Measurements from ENCODE around the gene KCNQ2.
"Not testable (repeated sequence)": the region's sequence is repeated elsewhere in the genome, so short reads cannot be mapped to it uniquely, and the experiment has no call there.

The KCNQ2 gene

DNA sequence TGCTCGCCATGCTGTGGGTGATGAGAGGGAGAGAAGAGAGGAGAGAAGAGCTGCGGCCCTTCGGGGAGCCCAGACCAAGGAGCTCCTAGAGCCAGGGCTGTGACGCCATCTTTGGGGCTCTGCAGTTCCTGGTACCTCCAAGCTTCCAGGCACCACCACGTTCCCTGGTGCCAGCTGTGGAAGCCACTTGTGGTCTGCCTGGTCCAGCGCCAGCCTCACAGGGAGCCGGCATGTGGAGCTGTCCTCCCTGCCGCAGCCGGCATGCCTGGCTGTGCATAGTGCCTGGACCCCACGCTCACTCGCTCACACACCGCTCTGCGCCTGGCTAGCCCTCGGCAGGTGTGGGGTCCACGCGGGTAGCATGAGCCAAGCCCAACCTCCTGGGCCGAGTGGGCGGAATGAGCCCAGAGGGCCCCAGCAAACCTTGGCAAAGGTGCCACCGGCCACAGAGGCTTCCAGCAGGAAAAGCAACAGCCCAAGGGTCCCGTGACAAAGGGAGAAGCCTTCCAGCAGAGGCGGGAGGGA is 92.0 kb downstream of the KCNQ2 start:
- FAIRE-seq: no peak

- not testable (repeated sequence) for FAIRE-seq
These were observed 92.6 kb downstream of the KCNQ2 start for GRCh38 chr20:63379872-63380271.

DNA sequence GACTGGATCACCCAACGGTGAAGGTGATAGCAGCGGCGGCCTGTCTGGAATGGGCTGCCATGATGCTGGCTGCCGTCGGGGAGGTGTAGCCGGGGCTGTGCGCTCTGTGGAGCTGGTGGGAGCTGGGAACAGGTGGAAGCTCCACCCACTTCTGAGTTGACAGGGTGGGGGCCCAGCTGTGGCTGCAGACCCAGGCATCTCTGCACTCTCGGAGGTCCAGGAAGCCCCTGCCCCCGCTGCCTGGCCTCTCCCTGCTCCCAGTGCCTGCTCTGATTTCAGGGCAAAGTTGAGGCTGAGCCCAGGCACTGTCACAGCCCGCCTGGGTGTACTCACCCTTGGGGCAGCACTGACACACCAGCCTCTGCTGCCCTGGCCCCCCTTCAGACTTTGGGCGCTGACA is 93.2 kb downstream of the KCNQ2 start:
- FAIRE-seq: no peak

GRCh38 chr20:63378626-63379025 is 93.8 kb downstream of the KCNQ2 start:
- FAIRE-seq: no peak

DNA sequence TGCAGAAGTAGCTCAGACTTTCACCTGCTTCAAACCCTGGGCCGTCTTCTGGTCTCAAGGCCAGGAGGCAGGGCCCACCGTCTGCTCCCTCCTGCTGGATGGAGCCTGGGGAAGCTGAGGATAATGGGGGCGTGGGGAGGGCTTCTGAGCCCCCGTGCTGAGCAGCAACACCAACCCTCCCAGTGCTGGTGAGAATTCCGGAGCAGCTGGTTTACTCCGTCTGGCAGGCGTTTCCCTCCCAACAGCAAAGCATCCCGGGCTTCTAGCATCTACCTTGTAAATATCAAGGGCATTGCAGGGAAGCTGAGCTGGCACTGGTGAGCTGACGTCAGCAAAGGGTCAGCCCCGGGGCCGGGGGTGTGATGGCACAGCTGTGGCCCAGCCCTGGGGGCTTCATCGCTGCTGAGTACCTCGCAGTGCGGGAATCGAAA is 94.5 kb downstream of the KCNQ2 start:
- FAIRE-seq: no peak

DNA sequence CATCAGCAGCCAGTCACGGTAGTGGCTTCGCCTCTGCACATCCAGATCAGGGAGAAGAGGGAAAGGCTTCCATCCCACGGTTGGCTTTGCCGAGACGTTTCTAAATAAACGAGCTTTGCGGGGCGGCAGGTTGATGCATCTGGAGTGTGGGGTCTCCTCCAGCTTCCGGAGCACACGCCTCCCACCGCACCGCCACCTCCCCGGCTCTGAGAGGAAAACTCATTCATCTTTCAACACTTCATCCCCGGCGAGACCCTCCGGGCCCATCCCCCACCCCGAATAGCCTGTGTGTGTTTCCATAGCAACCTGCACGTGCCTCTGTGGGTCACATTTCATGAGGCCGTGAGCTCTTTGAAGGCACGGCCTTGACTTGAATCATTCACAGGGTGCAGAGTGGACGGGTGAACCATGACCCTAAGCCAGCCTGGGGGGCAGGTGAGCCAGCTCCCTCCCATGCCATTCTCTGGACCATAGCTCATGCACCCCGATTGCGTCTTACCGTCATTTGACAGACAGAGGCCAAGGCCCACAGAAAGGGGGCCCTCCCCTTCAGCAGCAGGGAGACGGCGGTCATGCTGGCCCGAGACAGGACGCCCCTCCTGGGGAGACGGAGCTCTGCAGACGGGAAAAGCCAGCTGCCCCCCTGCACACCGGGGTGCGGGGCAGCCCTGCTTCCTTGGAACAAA is 95.1 kb downstream of the KCNQ2 start:
- no peak for FAIRE-seq

GRCh38 chr20:63376283-63377250 is 95.9 kb downstream of the KCNQ2 start:
- no peak for FAIRE-seq

- no peak for FAIRE-seq
These were observed 97.0 kb downstream of the KCNQ2 start for GRCh38 chr20:63375438-63375837.

DNA sequence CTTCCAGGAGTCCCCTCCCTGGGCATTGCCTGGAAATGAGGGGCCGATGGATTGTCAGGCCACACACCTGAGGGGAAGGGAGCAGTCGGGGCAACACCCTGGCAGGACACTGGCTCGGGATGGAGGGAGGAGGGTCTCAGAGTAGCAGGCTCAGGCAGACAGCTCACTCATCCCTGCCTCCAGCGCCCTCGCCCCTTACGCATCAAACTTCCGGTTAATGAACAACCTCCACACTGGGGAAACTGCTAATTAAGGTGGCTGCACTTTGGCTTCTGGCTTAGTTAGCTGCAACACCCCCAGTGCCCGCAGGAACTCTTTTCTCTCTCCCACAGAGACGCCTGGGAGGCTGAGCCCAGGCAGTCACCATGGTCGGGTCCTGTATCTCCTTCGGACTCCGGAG is 98.0 kb downstream of the KCNQ2 start:
- no peak for FAIRE-seq

GRCh38 chr20:63373996-63374395 is 98.5 kb downstream of the KCNQ2 start:
- no peak for FAIRE-seq

DNA sequence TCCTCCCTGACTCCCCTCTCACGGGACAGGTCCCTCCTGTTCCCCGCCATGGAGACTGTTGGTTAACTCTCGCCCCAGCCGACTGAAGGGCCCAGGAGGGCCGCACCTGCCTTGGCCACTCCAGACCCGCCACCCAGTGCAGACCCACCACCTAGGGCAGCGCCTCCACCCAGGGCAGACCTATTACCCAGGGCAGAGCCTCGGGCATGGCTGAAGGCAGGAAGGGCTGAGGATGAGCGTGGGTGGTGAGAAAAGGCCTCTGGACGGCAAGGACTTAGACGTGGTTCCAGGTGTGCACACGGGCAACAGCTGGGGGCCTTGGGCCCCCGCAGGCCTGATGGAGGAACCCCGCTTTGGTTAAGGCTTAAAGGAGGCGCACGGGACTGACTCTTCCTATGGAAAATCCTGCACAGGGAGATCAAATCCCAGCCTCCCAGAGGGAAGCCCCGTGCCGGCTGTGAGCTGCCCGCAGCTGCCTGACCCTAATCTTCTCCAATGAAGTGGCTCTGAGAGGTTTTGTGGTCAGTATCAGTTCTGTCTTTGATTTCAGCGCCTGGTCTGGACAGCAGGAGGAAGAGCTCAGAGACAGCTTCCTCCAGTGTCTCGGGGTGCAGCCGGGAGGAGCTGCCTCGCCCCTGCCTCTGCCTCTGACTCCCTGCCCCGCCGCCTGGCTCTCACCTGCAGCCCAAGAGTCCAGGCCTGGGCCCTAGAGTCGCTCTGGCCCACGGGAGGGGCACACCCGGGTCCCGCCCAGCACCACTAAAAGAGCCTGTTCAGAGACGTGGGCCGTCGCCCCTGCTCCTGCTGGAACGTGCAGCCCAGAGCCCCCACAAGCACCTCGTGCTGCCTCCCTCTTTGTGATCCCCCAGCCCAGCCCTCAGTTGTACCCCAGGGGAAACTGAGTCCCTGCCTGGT is 99.2 kb downstream of the KCNQ2 start:
- FAIRE-seq: no peak

DNA sequence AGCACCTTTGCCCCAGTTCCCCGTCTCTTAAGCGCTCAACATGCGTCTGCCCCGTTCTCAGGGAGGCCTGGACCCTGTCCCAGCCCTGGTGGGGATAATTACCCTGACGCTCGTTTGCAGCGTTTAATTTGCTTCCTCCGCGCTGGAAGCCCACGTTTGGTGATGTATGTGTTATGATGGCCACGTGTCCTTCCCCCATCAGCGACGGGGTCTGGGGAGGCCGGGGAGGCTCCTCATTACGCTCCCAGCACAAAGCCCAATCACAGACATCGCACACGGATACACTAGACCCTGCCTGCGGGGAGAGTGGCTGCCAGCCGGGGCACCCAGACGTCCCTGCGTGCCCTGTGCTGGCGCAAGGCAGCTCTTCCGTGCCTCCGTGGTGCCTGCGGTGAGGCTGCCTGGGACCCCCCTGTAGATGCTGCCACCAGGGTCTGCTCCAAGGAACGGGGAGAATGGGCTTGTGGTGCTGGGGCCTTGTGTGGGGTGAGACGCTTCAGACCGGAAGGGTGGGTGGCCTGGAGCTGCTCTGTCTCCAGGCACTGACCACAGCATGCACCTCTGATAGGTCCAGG is 101.1 kb downstream of the KCNQ2 start:
- FAIRE-seq: no peak

- no peak for FAIRE-seq
These were observed 101.8 kb downstream of the KCNQ2 start for GRCh38 chr20:63370618-63371187.

GRCh38 chr20:63369724-63370617 is 102.5 kb downstream of the KCNQ2 start:
- no peak for FAIRE-seq

- no peak for FAIRE-seq
These were observed 103.4 kb downstream of the KCNQ2 start for GRCh38 chr20:63369024-63369530.

DNA sequence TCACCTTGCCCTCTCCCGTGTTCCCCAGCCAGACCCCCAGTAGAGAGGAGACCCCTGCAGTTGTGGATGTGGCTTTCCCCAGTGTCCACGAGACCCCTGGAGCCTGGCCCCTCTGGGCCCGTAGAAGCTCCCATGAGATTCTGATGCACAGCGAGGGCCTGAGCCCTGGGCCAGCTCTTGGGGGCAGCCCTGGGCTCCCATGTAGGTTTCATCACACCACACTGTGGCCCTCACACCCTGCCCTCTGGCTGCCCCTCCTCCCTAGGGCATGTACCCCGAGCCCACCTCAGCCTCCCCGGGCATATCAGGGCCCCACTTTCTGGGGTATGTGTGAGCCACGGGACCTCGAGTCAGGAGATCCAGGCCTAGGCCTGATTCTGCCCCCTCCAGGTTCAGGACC is 104.3 kb downstream of the KCNQ2 start:
- FAIRE-seq: no peak

DNA sequence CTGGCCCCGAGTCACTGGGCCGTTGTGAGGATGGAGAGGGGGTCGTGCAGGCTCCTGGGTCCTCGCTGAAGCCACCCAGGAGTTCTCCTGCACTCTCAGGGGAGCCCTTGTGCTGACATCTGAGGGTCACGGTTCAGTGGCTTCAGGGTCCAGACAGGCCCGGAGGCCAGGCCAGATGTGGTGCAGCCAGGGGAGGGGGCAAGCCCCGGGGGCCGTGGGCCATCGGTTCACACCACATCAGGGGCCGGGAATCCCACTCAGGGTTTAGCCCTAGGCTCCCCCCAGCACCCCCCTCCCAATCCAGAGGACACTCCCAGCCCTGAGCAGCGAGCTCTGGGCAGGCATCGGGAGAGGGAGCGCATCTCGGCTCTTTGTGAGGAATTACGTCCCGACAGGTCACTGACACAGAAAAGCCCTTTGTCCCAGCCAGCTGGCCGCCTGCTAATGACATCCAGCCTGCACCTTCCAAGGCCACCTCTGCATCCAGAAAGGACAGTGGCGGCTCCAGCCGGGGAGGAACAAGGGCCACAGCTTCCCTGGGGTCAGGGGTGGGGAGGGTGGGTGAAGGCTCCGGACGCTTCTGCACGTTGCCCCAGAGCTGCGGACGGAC is 104.9 kb downstream of the KCNQ2 start:
- no peak for FAIRE-seq

GRCh38 chr20:63366390-63367365 is 105.8 kb downstream of the KCNQ2 start:
- FAIRE-seq: no peak

Data from islet of Langerhans (tissue), 1 donor.